Prostate gland (tissue), 2 donors: Measurements from ENCODE around the gene TNXB.
"Not testable (repeated sequence)": the region's sequence is repeated elsewhere in the genome, so short reads cannot be mapped to it uniquely, and the experiment has no call there.

Source experiments
- CTCF ChIP-seq, 4 experiments: fragments of 200-600 bp in 2 of 4; fragments of 450-650 bp in 2 of 4; sonication (generic) in 2 of 4; IDR thresholded peaks; 1 replicate in 3 of 4; 2 replicates in 1 of 4; pipeline ENCODE4 v1.5.1; 2016 to 2019; ENCODE audit warnings: antibody characterized with exemption in 4 of 4, mild to moderate bottlenecking in 2 of 4, moderate library complexity in 2 of 4
- POLR2A ChIP-seq: fragments of 450-650 bp; IDR thresholded peaks from one replicate; pipeline ENCODE4 v1.6.1; 2016; ENCODE audit warnings: antibody characterized with exemption, mild to moderate bottlenecking
- POLR2AphosphoS5 ChIP-seq: sonication (generic); formaldehyde crosslinking; IDR thresholded peaks from one replicate; pipeline ENCODE4 v1.6.1; 2017; ENCODE audit warnings: antibody characterized with exemption

GRCh38 chr6:32049149-32049548 is 60.0 kb downstream of the TNXB start:
- not testable (repeated sequence) for TF ChIP-seq CTCF (IDR thresholded peaks at IDR 0.05); POLR2A; POLR2AphosphoS5
